ENCODE data around the gene RHBDF1. TPM values are rescaled to one million over a fixed set of nuclear protein-coding genes. Genes with fewer than 3 reads are reported as not detected.
A peak's percentile ranks its signal among the peaks of the same experiment; 100 is the strongest.

The RHBDF1 gene
- total and polyA plus RNA-seq, 9 of the 15 experiments (the other 6 are each of a cell fraction or from before 2014, with no cell fraction given), result 1.0 to 8.2 (median 4.2) TPM

- no peak for TF ChIP-seq CHD7 (IDR thresholded peaks at IDR 0.05; ENCODE audit: low read depth, low read length)
- TF ChIP-seq TCF3 (CRISPR knock-in tag; IDR thresholded peaks at IDR 0.05), result 0 out of 2 replicates have a peak, but pooled peaks have one; percentile 22
- TF ChIP-seq MITF (IDR thresholded peaks at IDR 0.05), result no peak
- no peak; a peak in 1 of 4 replicates for TF ChIP-seq ARNT (IDR thresholded peaks at IDR 0.05)
- no peak for TF ChIP-seq ASH1L (IDR thresholded peaks at IDR 0.05; ENCODE audit: borderline replicate concordance, low read depth, partially characterized antibody)
- no peak for TF ChIP-seq IFI16 (CRISPR knock-in tag; IDR thresholded peaks at IDR 0.05)
- no peak for TF ChIP-seq ZNF354B (CRISPR knock-in tag; IDR thresholded peaks at IDR 0.05)
- no peak for TF ChIP-seq EZH2 (IDR thresholded peaks at IDR 0.05; ENCODE audit: borderline replicate concordance, low read depth, low read length)
- no peak for TF ChIP-seq ZNF398 (CRISPR knock-in tag; IDR thresholded peaks at IDR 0.05)
- no peak for TF ChIP-seq MCM7 (IDR thresholded peaks at IDR 0.05)
- TF ChIP-seq ZNF699 (CRISPR knock-in tag; IDR thresholded peaks at IDR 0.05; ENCODE audit: insufficient replicate concordance), result no peak
- no peak for TF ChIP-seq MTA1 (IDR thresholded peaks at IDR 0.05; ENCODE audit: borderline replicate concordance)
- no peak for TF ChIP-seq RBM39 (optimal IDR thresholded peaks at IDR 0.05; ENCODE audit: low read depth, low read length)
Observed at GRCh38 chr16:76535-77272, 4.3 kb upstream of the RHBDF1 start (continued).
